GM18870 (cell line): ENCODE results near the gene SENP5.
"Not testable (repeated sequence)": the region's sequence is repeated elsewhere in the genome, so short reads cannot be mapped to it uniquely, and the experiment has no call there.

Experiments
- ATAC-seq: cut with Tn5 transposase; IDR thresholded peaks from one replicate; pipeline ENCODE4 v1.9.1; 2021; ENCODE audit warnings: moderate library complexity; ENCODE audit not compliant: unreplicated experiment

The SENP5 gene

GRCh38 chr3:196867507-196868296, at the start of gene SENP5:
Gene SENP5 (plus strand): TSS chr3:196867920. CDS start chr3:196885182, 17,262 bp downstream.
- peak; percentile 64 for ATAC-seq

- ATAC-seq = no peak
These were observed 45.8 kb upstream of the SENP5 start for GRCh38 chr3:196821806-196822355.

- not testable (repeated sequence) for ATAC-seq
These were observed 38.1 kb upstream of the SENP5 start for GRCh38 chr3:196829651-196830050.

GRCh38 chr3:196835086-196835485, 32.6 kb upstream of the SENP5 start:
- ATAC-seq = no peak

GRCh38 chr3:196836626-196837025, 31.1 kb upstream of the SENP5 start:
- ATAC-seq = not testable (repeated sequence)

GRCh38 chr3:196837819-196838420, 29.8 kb upstream of the SENP5 start:
- no peak for ATAC-seq

- not testable (repeated sequence) for ATAC-seq
These were observed 28.4 kb upstream of the SENP5 start for GRCh38 chr3:196839351-196839750.

GRCh38 chr3:196842567-196843434, 24.9 kb upstream of the SENP5 start:
- no peak for ATAC-seq

GRCh38 chr3:196843435-196844110, 24.1 kb upstream of the SENP5 start:
- ATAC-seq = no peak

GRCh38 chr3:196844235-196845219, 23.2 kb upstream of the SENP5 start:
- not testable (repeated sequence) for ATAC-seq

- ATAC-seq = not testable (repeated sequence)
These were observed 19.3 kb upstream of the SENP5 start for GRCh38 chr3:196848375-196848774.

GRCh38 chr3:196849180-196849741, 18.5 kb upstream of the SENP5 start:
- no peak for ATAC-seq

GRCh38 chr3:196863000-196863399, 4.7 kb upstream of the SENP5 start:
- ATAC-seq = not testable (repeated sequence)

GRCh38 chr3:196867155-196867506, 589 bp upstream of the SENP5 start:
- ATAC-seq = no peak

GRCh38 chr3:196868297-196868661, 559 bp downstream of the SENP5 start:
- ATAC-seq = peak; percentile 24

GRCh38 chr3:196872316-196872715, 4.6 kb downstream of the SENP5 start:
- ATAC-seq = no peak

GRCh38 chr3:196874511-196875094, 6.9 kb downstream of the SENP5 start:
- not testable (repeated sequence) for ATAC-seq

GRCh38 chr3:196875258-196875657, 7.5 kb downstream of the SENP5 start:
- no peak for ATAC-seq

- ATAC-seq = no peak
These were observed 15.6 kb downstream of the SENP5 start for GRCh38 chr3:196883361-196883760.
